CD4-positive, alpha-beta T cell treated with Interleukin-6 for 4 hours (primary cell): ENCODE measurements around the gene CAMK2D.
A peak's percentile ranks its signal among the peaks of the same experiment; 100 is the strongest.
"Not testable (repeated sequence)": the region's sequence is repeated elsewhere in the genome, so short reads cannot be mapped to it uniquely, and the experiment has no call there.

ENCODE experiments used
- DNase-seq: peaks from one replicate; pipeline ENCODE4 v3.0.0-alpha.2; 2020; ENCODE audit warnings: mixed read lengths

Gene CAMK2D

GRCh38 chr4:113727802-113728201, 33.7 kb downstream of the CAMK2D start:
- DNase-seq, result no peak

DNA sequence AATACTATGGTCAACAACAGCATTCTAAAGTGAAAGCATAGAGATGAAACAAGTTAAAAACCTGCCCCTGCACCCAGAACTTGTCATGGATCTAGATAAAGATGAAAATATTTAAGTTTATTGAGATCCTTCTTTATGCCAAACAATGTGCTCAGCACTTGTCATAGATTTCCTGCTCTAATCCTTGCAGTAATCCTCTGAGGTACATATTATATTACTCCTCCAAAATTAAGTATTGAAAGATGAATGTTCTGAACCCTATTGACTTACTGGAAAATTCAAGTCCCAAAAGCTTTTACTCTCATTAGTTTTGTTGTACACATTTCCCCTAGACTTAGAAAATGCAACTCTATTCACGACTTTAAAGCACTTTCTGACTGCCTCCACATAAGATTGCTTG, 35.6 kb downstream of the CAMK2D start:
- no peak for DNase-seq

GRCh38 chr4:113718252-113718651, 43.3 kb downstream of the CAMK2D start:
- DNase-seq, result no peak

DNA sequence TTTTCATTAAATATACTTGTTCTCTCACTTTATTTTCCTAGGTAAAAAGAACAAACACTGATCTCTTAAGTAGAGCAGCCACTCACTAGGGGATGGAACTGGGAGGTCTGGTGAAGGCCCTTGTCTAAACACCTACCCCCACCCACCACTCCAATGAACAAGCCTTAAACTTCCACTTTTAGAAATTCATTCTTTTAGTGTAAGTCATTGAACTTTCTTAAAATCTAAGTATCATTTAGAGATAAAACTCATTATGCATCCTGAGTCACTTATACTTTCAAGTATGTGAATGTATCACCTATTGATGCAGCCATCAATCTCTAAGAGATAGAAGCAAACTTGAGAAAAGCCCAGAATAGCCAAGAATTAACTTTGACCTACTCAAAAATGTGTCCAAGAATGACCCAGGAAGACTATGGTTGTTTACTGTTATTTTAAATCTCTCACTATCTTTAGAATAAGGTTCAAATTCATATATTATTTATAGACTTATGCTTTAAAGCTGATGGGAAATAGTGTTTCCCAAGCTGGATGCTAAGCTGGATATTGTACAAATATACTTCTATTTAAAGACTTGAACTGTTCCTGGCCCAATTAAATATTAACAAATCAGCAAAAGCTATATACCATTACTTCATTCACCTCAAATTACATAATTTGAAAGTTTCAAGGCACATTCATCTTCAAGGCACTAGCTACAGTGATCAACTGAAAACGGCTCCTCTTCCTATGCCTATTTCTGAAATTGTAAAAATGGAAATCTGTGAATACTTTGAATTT, 49.5 kb downstream of the CAMK2D start:
- DNase-seq, result no peak

DNA sequence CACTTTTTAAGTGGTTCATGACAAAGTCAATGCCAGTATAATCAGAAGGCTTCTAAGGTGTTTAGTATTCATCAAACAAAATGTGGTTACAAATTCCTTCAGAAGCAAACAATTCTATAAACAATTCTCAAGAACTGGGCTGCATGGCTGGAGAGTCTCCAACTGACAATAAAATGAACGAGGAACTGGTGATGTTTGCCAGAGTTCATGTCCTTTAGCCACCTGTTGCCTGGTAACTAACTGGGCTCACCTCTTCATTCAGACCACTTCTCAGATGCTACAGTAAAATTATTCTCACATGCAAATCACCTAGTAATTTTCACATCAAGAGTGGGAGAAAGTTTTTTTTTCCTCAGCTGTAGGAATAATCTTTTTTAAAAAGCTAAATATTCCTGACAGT, 53.3 kb downstream of the CAMK2D start:
- no peak for DNase-seq

GRCh38 chr4:113707048-113707447, 54.5 kb downstream of the CAMK2D start:
- DNase-seq, result no peak

- not testable (repeated sequence) for DNase-seq
Observed at GRCh38 chr4:113705097-113705496, 56.4 kb downstream of the CAMK2D start.

GRCh38 chr4:113702596-113702995, 58.9 kb downstream of the CAMK2D start:
- not testable (repeated sequence) for DNase-seq

- DNase-seq, result no peak
Observed at GRCh38 chr4:113701169-113701568, 60.4 kb downstream of the CAMK2D start.

- DNase-seq, result no peak
Observed at GRCh38 chr4:113700602-113701150, 60.9 kb downstream of the CAMK2D start.

- DNase-seq, result no peak
Observed at GRCh38 chr4:113699772-113700171, 61.8 kb downstream of the CAMK2D start.

DNA sequence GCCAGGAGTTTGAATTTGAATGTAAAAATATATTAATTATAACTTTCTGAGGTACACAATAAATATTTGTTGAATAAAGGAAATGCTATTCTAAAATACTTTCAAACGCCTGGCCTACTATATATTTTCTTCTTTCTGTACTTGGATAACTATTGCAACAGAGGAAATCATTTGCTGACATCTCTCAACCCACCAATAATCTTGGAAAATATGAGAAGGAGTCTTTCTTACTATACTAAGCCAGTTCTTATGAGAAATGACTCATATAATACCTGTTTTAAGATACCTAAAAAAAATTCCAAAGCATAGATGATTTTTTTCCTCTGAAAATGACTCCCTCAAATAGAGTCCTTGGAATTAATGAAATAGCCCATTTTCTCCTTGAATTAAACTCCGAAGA, 64.1 kb downstream of the CAMK2D start:
- DNase-seq, result no peak

GRCh38 chr4:113695328-113696169, 66.0 kb downstream of the CAMK2D start:
- no peak for DNase-seq

- DNase-seq, result no peak
Observed at GRCh38 chr4:113694008-113694407, 67.5 kb downstream of the CAMK2D start.

DNA sequence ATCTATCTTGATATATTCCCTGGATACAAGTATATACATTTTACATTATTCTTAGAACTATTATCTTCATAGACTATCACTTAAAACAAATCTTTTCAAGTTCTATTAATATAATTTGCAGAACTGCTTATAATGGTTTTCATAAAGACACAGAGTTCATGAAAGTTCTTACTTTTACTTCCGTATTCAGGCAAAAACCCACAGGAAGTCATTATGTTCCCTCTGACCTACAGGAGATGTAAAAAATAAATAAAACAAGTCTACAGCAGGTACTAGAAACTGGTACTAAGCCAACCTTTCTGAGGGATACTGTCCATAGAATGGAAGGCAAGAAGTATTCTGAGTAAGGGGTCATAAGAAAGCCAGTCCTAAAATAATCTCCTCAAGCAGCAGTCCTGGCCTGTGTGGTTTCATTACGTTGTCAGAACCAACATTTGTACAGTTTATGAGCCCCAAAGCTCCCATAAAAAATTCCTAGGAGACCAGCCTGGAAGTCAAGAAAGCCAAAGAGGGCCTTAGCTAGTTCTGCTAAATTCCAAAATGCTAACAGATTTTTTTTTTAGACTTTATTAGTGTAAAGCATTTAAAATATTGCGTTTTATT, 68.6 kb downstream of the CAMK2D start:
- no peak for DNase-seq

GRCh38 chr4:113691676-113692075, 69.9 kb downstream of the CAMK2D start:
- no peak for DNase-seq

- no peak for DNase-seq
Observed at GRCh38 chr4:113689394-113689793, 72.1 kb downstream of the CAMK2D start.

GRCh38 chr4:113687067-113687718, 74.3 kb downstream of the CAMK2D start:
- no peak for DNase-seq

DNA sequence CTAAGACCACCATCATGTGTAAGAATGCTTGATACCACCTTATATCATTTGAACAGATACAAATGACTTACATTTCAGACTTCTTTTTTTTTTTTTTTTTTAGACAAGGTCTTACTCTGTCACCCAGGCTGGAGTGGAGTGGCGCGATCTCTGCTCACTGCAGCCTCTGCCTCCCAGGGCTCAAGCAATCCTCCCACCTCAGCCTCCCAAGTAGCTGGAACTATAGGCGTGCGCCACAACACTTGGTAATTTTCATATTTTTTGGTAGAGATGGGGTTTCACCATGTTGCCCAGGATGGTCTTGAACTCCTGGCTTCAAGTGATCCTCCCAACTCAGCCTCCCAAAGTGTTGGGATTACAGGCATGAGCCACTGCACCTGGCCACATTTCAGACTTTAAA, 76.4 kb downstream of the CAMK2D start:
- DNase-seq, result not testable (repeated sequence)

DNA sequence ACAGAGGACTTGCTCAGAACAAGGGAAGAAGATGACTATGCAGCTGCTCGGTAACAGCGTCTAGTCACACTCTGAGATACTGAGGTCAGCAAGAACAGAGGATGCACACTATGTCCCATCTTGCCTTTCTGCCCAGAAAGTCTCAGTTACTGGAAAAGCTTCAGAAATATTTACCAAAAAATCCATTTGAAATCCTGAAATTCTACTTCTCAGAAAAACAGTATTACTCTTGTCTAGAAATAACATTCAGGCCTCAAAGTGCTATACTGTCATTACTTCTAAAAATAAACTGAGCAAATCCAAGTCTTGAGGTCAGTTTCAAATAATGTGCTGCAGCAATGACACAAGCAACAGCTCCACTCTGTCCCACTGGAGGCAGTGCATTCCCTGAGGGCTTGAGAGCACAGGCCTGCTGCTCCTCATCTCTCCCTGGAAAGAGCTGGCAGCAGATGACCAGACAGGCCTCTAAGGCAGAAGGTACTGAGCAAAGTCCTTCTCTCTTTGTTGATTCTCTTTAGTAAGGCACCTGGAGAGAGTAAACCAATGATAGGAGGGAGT, 76.9 kb downstream of the CAMK2D start:
- DNase-seq, result peak; percentile 24

DNA sequence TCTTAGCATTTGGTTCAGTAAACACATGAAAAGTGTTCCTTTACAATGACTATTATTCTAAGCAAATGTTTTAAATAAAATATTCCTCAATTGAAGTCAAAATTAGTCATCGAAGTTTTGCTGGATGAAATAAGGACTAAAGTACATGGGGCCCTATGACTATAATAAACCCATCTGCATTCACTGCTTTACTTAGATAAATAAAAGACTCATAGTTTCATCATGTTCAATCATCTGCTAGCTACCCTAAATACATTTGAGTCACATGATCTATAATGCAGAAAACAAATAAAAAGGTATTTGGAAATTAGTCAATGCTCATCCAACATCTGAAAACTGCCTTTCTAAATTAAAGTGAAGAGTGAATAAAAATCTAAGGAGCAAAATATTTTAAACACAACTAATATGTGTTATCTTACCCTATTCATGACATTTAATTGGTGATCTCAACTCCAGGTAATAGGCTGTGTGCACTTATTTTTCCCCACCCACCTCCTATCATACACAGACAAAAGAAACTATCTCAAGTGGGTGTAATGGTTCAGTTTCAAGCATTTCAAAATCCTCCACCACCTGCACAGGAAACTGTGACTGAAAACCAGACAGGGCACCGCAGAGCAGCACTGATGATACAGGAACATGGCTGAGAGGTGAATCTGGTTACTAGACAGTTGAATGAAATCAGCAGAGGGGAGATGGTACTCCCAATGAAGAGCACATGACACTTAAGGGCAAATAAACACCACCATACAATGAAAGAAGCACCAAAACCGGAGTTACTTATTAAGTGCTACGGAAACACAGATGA, 78.6 kb downstream of the CAMK2D start:
- DNase-seq, result peak; percentile 72

- DNase-seq, result no peak
Observed at GRCh38 chr4:113678641-113679040, 82.9 kb downstream of the CAMK2D start.
